Fibroblast of peridontal ligament (primary cell): ENCODE measurements around the gene SLC14A1.
"Not testable (repeated sequence)": the region's sequence is repeated elsewhere in the genome, so short reads cannot be mapped to it uniquely, and the experiment has no call there.

Source experiments
- DNase-seq: peaks from one replicate; pipeline ENCODE4 v3.0.0-alpha.2; 2010; ENCODE audit errors: extremely low read depth

The SLC14A1 gene

GRCh38 chr18:45757005-45757404 is 33.0 kb downstream of the SLC14A1 start:
- DNase-seq = no peak

- DNase-seq = not testable (repeated sequence)
Observed at GRCh38 chr18:45757644-45758043, 33.7 kb downstream of the SLC14A1 start.

- DNase-seq = no peak
Observed at GRCh38 chr18:45760462-45761036, 36.6 kb downstream of the SLC14A1 start.

- DNase-seq = no peak
Observed at GRCh38 chr18:45761512-45762114, 37.6 kb downstream of the SLC14A1 start.

GRCh38 chr18:45764000-45764686 is 40.2 kb downstream of the SLC14A1 start:
- no peak for DNase-seq

GRCh38 chr18:45765796-45766195 is 41.8 kb downstream of the SLC14A1 start:
- peak; percentile 52 for DNase-seq

- peak; percentile 50 for DNase-seq
Observed at GRCh38 chr18:45771587-45772480, 47.9 kb downstream of the SLC14A1 start.

GRCh38 chr18:45774065-45774521 is 50.1 kb downstream of the SLC14A1 start:
- DNase-seq = no peak

- DNase-seq = peak; percentile 78
Observed at GRCh38 chr18:45775241-45775676, 51.3 kb downstream of the SLC14A1 start.

GRCh38 chr18:45775743-45776142 is 51.8 kb downstream of the SLC14A1 start:
- no peak for DNase-seq

GRCh38 chr18:45777393-45777792 is 53.4 kb downstream of the SLC14A1 start:
- DNase-seq = peak; percentile 75

GRCh38 chr18:45780568-45780967 is 56.6 kb downstream of the SLC14A1 start:
- DNase-seq = peak; percentile 79

GRCh38 chr18:45782662-45783061 is 58.7 kb downstream of the SLC14A1 start:
- DNase-seq = no peak

GRCh38 chr18:45783097-45784075 is 59.4 kb downstream of the SLC14A1 start:
- DNase-seq = peak; percentile 66

- DNase-seq = no peak
Observed at GRCh38 chr18:45785134-45785533, 61.2 kb downstream of the SLC14A1 start.

- DNase-seq = no peak
Observed at GRCh38 chr18:45786941-45787340, 63.0 kb downstream of the SLC14A1 start.

GRCh38 chr18:45787346-45787745 is 63.4 kb downstream of the SLC14A1 start:
- no peak for DNase-seq

GRCh38 chr18:45788861-45789260 is 64.9 kb downstream of the SLC14A1 start:
- no peak for DNase-seq

GRCh38 chr18:45792506-45793263 is 68.7 kb downstream of the SLC14A1 start:
- DNase-seq = no peak
